Endothelial cell (in vitro differentiated cells): ENCODE data around the gene MIER1. TPM values are rescaled to one million over a fixed set of nuclear protein-coding genes. Genes with fewer than 3 reads are reported as not detected.
"Not testable (repeated sequence)": the region's sequence is repeated elsewhere in the genome, so short reads cannot be mapped to it uniquely, and the experiment has no call there.

Experiments
- DNase-seq: peaks from one replicate; pipeline ENCODE4 v3.0.0; 2021; ENCODE audit warnings: low spot score
- H3K27ac Mint-ChIP-seq: one replicate; pipeline ENCODE4 v1.8.0; 2021; ENCODE audit warnings: mixed read lengths, inconsistent platforms; ENCODE audit not compliant: unreplicated experiment
- H3K27me3 Mint-ChIP-seq: one replicate; pipeline ENCODE4 v1.8.0; 2021; ENCODE audit warnings: mild to moderate bottlenecking, moderate library complexity, mixed read lengths, inconsistent platforms; ENCODE audit not compliant: unreplicated experiment
- H3K36me3 Mint-ChIP-seq: one replicate; pipeline ENCODE4 v1.8.0; 2021; ENCODE audit warnings: mild to moderate bottlenecking, low read depth, mixed read lengths, inconsistent platforms; ENCODE audit not compliant: unreplicated experiment
- H3K4me1 Mint-ChIP-seq: one replicate; pipeline ENCODE4 v1.8.0; 2021; ENCODE audit warnings: mild to moderate bottlenecking, mixed read lengths, inconsistent platforms; ENCODE audit not compliant: unreplicated experiment
- H3K4me3 Mint-ChIP-seq: one replicate; pipeline ENCODE4 v1.8.0; 2021; ENCODE audit warnings: mild to moderate bottlenecking, mixed read lengths, inconsistent platforms; ENCODE audit not compliant: unreplicated experiment
- H3K9me3 Mint-ChIP-seq: one replicate; pipeline ENCODE4 v1.8.0; 2021; ENCODE audit warnings: mixed read lengths, inconsistent platforms; ENCODE audit not compliant: unreplicated experiment
- CTCF ChIP-seq: fragments of 200-600 bp; sonication (generic); IDR thresholded peaks from one replicate; pipeline ENCODE4 v1.5.0; 2021; ENCODE audit warnings: antibody characterized with exemption; ENCODE audit not compliant: unreplicated experiment
- total RNA-seq: library from RNA; stranded (reverse); fragmentation: NEBNext Ultra II Directional; extraction: Animal tissue kit (Norgen Biotek cat#: 25700); gene quantifications from one replicate; pipeline ENCODE4 v1.2.1, GENCODE V29; 2021; ENCODE audit not compliant: unreplicated experiment

The MIER1 gene
- total RNA-seq, 1 donor from 2014 or later = 33.2 TPM

GRCh38 chr1:66957938-66958337, 33.1 kb downstream of the MIER1 start:
- H3K4me3 Mint-ChIP-seq = no peak overlapping the region
- no peaks in the 10 kb centered on the region for H3K9me3 Mint-ChIP-seq
- DNase-seq = no peak
- peaks cover 9% of the 10 kb centered on the region for H3K4me1 Mint-ChIP-seq
- peaks cover 2% of the 10 kb centered on the region for H3K36me3 Mint-ChIP-seq
- no peak for TF ChIP-seq CTCF
- no peaks in the 10 kb centered on the region for H3K27me3 Mint-ChIP-seq
- no peak overlapping the region for H3K27ac Mint-ChIP-seq

- not testable (repeated sequence) for DNase-seq, H3K9me3 Mint-ChIP-seq, H3K27ac Mint-ChIP-seq, H3K4me1 Mint-ChIP-seq, H3K27me3 Mint-ChIP-seq
- peaks cover 36% of the 10 kb centered on the region for H3K36me3 Mint-ChIP-seq
- H3K4me3 Mint-ChIP-seq = peak overlapping the region; percentile 18
These were observed 41.5 kb downstream of the MIER1 start for GRCh38 chr1:66966188-66966873.

- peaks cover 36% of the 10 kb centered on the region for H3K36me3 Mint-ChIP-seq
- H3K4me1 Mint-ChIP-seq = no peaks in the 10 kb centered on the region
- no peak overlapping the region for H3K4me3 Mint-ChIP-seq
- no peak for DNase-seq
- no peak overlapping the region for H3K27ac Mint-ChIP-seq
- no peaks in the 10 kb centered on the region for H3K27me3 Mint-ChIP-seq
- no peaks in the 10 kb centered on the region for H3K9me3 Mint-ChIP-seq
- TF ChIP-seq CTCF = no peak
These were observed 43.8 kb downstream of the MIER1 start for GRCh38 chr1:66968574-66968973.

- Mint-ChIP-seq H3K27me3 (no peaks in the 10 kb centered on the region), H3K36me3 (peaks cover 3% of the 10 kb centered on the region), H3K27ac (no peak overlapping the region), H3K4me1 (no peaks in the 10 kb centered on the region), H3K4me3 (no peak overlapping the region), H3K9me3 (no peaks in the 10 kb centered on the region)
- no peak for DNase-seq
- TF ChIP-seq CTCF = no peak
These were observed 53.4 kb downstream of the MIER1 start for GRCh38 chr1:66978201-66978600.

GRCh38 chr1:66979621-66980020, 54.8 kb downstream of the MIER1 start:
- H3K27ac Mint-ChIP-seq, H3K4me1 Mint-ChIP-seq, H3K9me3 Mint-ChIP-seq, H3K27me3 Mint-ChIP-seq, H3K4me3 Mint-ChIP-seq, H3K36me3 Mint-ChIP-seq, DNase-seq: not testable (repeated sequence)

GRCh38 chr1:66980745-66981367, 56.1 kb downstream of the MIER1 start:
- Mint-ChIP-seq H3K36me3 (peaks cover 3% of the 10 kb centered on the region), H3K27ac (no peak overlapping the region), H3K4me3 (no peak overlapping the region), H3K4me1 (no peaks in the 10 kb centered on the region), H3K9me3 (no peaks in the 10 kb centered on the region), H3K27me3 (no peaks in the 10 kb centered on the region)
- no peak for TF ChIP-seq CTCF
- no peak for DNase-seq
